Skin of body (tissue), 2 donors: ENCODE results near the gene IL17B. TPM values are rescaled to one million over a fixed set of nuclear protein-coding genes. Genes with fewer than 3 reads are reported as not detected.

ENCODE experiments used
- DNase-seq: peaks from one replicate; lab custom pipeline; 2025; lab: John Stamatoyannopoulos, UW
- total RNA-seq: library from RNA; depleted of rRNA; stranded (reverse); fragments of >200 nt; gene quantifications from one replicate; pipeline ENCODE4 v1.2.3, GENCODE V29; 2014

Gene IL17B
- total RNA-seq, 1 donor from 2014 or later: 5.6 TPM

GRCh38 chr5:149360272-149360671 is 18.8 kb downstream of the IL17B start:
- no peak for DNase-seq

DNA sequence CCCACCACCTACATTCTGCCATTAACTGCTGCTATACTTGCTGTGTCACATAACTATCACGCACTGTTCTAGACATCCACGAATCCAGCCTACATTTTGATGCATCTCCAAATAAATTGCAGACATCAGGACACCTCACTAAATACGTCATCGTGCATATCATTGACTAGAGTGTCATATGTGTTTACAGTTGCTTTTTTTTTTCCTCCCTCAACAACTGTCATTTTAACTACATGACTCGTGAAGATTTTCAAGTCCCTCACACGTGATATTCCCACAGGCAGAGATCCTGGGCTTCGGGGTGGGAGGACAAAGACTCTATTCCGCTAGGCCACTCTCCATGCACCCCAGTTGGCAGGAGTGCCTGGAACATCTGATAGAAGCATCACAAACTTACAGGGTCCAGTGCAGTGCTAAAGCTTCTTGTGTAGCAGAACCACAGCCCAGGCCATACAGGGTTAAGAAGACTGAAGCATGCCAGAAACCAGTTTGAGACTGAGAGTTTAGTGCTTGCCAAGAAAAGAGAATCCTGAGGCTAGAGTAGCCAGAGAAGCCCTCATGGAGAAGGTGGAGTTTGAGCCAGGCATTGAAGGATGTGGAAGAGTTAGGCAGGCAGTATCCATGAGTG is 20.1 kb downstream of the IL17B start:
- no peak for DNase-seq

GRCh38 chr5:149358294-149358651 is 20.8 kb downstream of the IL17B start:
- no peak for DNase-seq

- peak; percentile 92 for DNase-seq
These were observed 21.5 kb downstream of the IL17B start, which contains the start of gene PCYOX1L for GRCh38 chr5:149357370-149358293. Gene PCYOX1L (plus strand): TSS chr5:149358046. CDS start chr5:149358069, 23 bp downstream.

DNA sequence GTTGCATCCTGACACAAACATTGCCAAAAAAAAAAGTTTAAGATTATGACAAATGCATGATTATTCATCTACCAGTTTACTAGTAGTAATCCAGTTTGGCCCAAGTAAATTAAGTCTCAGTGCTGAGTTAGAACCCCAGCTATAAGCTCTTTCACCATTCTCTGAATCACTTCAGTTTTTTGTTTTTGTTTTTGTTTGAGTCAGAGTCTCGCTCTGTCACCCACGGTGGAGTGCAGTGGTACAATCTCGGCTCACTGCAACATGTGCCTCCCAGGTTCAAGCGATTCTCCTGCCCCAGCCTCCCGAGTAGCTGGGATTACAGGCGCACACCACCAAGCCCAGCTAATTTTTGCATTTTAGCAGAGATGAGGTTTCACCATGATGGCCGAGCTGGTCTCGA is 22.7 kb downstream of the IL17B start:
- DNase-seq: no peak

DNA sequence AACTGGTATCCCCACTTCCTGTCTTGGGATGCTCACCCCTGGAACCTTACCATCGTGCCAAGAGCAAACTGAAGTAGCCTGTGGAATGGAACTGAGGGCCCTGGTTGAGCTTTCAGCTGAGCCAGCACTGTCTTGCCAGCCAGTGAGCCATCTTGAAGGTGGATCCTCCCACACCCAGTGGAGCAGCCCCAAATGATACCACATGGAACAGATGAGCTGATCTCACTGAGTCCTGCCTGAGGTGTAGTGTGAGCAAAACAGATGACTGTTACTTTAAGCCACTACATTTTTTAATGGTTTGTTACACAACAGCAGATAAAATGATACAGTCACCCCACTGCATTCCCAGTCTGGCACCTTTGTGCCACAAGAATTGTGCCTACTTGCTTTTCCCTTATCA is 23.4 kb downstream of the IL17B start:
- DNase-seq: no peak

DNA sequence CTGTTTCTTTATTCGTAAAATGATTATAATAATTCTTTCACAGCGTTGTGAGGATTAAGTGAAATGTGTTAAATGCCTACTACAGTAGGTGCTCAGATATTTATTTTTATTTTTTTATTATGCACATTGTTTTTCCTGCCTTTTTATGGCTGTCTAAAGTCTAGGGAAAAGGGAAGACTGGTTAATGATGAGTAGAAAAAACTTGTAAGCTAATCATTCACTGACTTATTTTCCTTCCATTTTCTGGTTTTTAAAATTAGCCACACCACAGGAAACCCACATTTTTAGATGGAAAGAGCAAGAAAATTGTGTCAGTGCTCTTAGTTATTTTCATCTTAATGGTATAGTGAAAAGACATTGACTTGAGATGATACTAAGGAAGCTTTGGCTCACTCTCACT is 25.2 kb downstream of the IL17B start:
- no peak for DNase-seq

DNA sequence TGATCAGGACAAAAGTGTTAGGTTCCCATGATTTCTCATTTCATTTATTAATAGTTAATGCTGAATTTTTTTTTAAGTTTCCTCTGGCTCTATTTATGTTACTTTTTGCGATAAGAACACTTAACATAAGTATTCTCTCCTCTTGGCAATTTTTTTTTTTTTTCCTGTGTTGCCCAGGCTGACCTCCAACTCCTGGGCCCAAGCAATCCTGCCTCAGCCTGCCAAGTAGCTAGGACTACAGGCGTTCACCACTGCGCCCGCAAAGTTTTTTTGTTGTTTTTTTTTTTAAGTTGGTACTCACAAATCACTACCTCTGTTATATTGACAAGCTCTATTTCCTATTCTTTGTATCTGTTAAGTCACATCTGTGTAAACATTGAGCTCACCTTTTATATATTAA is 26.9 kb downstream of the IL17B start:
- no peak for DNase-seq

DNA sequence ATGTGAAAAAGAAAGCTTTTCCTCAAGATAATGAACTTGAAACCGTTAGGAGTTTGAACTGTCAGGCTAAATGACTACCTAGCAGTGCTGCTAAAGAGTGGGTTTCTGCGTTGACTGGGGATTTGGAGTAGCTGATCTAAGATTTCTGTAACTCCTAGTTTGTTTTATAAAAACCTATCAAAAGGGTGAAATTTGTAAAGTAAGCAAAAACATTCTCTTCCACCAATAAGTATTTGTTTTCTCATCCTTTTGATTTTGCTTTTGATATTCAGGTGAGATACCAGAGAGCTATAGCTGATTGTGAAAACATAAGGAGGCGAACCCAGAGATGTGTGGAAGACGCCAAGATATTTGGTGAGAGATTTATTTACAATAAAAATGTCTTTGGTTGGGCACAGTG is 29.7 kb downstream of the IL17B start:
- DNase-seq: no peak

- no peak for DNase-seq
These were observed 30.6 kb downstream of the IL17B start for GRCh38 chr5:149348518-149348917.

- no peak for DNase-seq
These were observed 33.2 kb downstream of the IL17B start for GRCh38 chr5:149345892-149346222.

GRCh38 chr5:149345147-149345891 is 33.8 kb downstream of the IL17B start, which contains the start of gene GRPEL2:
Gene GRPEL2 (plus strand): TSS chr5:149345499. CDS start chr5:149345540, 41 bp downstream.
- DNase-seq: peak; percentile 96

- DNase-seq: no peak
These were observed 34.9 kb downstream of the IL17B start for GRCh38 chr5:149344151-149344550.

DNA sequence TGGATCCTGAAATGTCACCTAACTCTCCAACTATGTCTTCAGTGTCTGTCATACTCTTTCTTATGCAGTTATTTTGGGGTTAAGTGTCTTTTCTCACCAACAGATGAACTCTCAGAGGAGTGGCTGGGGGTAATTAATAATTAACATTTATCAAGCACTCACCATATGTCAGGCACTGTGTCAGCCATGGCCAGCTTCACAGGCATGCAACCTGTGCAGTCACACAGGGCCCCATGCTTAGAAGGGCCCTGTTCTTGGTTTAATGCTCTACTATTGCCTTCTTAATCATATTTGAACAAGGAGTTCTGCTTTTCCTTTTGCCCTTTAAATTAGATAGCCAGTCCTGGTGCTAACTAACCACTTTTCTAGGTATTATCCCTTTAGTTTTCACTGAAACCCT is 37.2 kb downstream of the IL17B start:
- no peak for DNase-seq

DNA sequence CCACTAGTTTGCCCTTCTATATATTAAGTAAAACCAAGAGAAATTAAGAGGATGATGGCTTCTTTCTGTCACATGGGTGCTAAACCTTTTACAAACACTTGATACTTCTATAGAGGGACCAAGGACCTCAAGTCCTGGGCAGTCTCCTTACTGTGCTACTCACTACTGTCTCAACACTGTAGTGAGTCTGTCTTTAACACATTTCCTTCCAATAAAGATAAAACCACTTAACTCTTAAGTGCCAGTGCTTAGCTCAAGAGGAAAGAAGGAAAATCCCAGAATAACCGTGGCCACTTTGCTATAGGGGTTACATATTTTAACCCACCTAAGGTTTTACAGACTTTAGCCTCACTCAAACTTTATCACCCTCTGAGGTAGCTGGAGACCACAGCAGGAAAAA is 38.2 kb downstream of the IL17B start:
- no peak for DNase-seq

DNA sequence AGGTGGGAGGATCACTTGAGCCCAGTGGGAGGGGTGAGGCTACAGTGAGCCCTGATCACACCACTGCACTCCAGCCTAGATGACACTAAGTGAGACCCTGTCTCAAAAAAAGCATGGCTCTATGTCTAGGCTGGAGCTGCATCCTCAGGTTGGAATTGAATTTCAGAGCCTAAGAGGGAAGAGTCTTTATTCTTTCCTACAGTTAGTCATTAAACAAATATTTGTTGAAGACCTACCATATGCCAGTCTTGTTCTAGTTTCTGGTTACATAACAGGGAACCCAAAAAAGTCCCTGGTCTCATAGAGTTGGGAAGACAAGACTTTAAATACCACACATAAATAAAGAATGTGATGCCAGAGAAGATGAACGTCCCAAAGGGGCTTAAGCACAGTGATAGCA is 40.7 kb downstream of the IL17B start:
- no peak for DNase-seq

GRCh38 chr5:149337736-149338135 is 41.4 kb downstream of the IL17B start:
- DNase-seq: no peak

- DNase-seq: no peak
These were observed 45.2 kb downstream of the IL17B start for GRCh38 chr5:149333711-149334443.

- no peak for DNase-seq
These were observed 50.9 kb downstream of the IL17B start for GRCh38 chr5:149328177-149328576.

- DNase-seq: no peak
These were observed 52.5 kb downstream of the IL17B start for GRCh38 chr5:149326611-149327010.

DNA sequence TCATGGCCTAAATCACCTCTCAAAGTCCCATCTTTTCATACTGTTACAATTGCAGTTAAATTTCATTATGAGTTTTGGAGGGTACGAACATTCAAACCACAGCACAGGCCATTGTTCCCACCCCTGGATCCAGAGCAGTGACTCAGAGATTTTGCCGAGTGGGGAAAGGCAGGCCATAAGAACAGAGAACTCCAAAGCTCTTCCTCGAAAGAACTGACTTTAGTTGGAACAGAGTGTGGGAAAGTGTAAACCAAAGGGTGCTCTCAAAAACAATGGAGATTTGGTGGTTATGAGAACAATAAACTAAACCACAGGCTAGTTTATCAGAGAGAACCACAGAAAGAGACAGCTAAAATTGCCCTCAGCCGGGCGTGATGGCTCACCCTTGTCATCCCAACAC is 53.2 kb downstream of the IL17B start:
- no peak for DNase-seq
